ENCODE measurements around the gene ARID3A.

DNA sequence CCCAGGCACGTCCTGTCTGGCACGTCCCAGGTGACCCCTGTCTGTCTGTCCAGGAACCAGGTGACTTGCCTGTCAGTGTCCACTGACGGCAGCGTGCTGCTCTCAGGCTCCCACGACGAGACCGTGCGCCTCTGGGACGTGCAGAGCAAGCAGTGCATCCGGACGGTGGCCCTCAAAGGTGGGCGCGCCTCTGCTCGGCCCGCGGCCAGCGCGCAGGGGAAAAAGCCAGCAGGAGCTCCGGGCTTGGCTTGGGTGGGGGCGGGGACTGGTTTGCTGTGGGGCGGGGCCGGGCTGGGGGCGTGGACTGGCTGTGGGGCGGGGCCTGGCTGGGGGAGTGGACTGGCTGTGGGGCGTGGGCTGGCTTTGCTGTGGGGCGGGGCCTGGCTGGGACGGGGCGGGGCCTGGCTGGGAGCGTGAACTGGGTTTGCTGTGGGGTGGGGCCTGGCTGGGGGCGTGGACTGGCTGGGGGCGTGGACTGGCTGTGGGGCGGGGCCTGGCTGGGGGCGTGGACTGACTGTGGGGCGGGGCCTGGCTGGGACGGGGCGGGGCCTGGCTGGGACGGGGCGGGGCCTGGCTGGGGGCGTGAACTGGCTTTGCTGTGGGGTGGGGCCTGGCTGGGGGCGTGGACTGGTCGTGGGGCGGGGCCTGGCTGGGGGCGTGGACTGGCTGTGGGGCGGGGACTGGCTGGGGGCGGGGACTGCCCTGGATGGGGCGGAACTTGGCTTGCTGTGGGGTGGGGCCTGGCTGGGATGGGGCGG is 65.5 kb downstream of the ARID3A start:
- TF ChIP-seq, protein P1, sequence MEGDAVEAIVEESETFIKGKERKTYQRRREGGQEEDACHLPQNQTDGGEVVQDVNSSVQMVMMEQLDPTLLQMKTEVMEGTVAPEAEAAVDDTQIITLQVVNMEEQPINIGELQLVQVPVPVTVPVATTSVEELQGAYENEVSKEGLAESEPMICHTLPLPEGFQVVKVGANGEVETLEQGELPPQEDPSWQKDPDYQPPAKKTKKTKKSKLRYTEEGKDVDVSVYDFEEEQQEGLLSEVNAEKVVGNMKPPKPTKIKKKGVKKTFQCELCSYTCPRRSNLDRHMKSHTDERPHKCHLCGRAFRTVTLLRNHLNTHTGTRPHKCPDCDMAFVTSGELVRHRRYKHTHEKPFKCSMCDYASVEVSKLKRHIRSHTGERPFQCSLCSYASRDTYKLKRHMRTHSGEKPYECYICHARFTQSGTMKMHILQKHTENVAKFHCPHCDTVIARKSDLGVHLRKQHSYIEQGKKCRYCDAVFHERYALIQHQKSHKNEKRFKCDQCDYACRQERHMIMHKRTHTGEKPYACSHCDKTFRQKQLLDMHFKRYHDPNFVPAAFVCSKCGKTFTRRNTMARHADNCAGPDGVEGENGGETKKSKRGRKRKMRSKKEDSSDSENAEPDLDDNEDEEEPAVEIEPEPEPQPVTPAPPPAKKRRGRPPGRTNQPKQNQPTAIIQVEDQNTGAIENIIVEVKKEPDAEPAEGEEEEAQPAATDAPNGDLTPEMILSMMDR (IDR thresholded peaks at IDR 0.05; ENCODE audit: insufficient read depth, low read length, poor library complexity, severe bottlenecking), result no peak
- TF ChIP-seq EZH2phosphoT487 (conservative IDR thresholded peaks at IDR 0.05; ENCODE audit: low read length), result no peak
